HG02973 (cell line): ENCODE measurements around the gene SSBP1.
"Not testable (repeated sequence)": the region's sequence is repeated elsewhere in the genome, so short reads cannot be mapped to it uniquely, and the experiment has no call there.

ENCODE experiments used
- ATAC-seq: cut with Tn5 transposase; IDR thresholded peaks from one replicate; pipeline ENCODE4 v1.9.1; 2021; ENCODE audit warnings: moderate library complexity; ENCODE audit not compliant: unreplicated experiment

SSBP1 gene

GRCh38 chr7:141709318-141709717 is 28.8 kb upstream of the SSBP1 start:
- no peak for ATAC-seq

GRCh38 chr7:141709749-141710148 is 28.4 kb upstream of the SSBP1 start:
- no peak for ATAC-seq

- ATAC-seq = no peak
These were observed 27.9 kb upstream of the SSBP1 start for GRCh38 chr7:141710301-141710700.

GRCh38 chr7:141712603-141713255 is 25.4 kb upstream of the SSBP1 start:
- ATAC-seq = no peak

- ATAC-seq = no peak
These were observed 24.3 kb upstream of the SSBP1 start for GRCh38 chr7:141713890-141714289.

GRCh38 chr7:141714571-141714970 is 23.6 kb upstream of the SSBP1 start:
- ATAC-seq = no peak

- ATAC-seq = no peak
These were observed 23.1 kb upstream of the SSBP1 start for GRCh38 chr7:141715018-141715417.

- ATAC-seq = no peak
These were observed 22.1 kb upstream of the SSBP1 start for GRCh38 chr7:141715794-141716689.

- ATAC-seq = no peak
These were observed 20.7 kb upstream of the SSBP1 start for GRCh38 chr7:141717450-141717849.

GRCh38 chr7:141722529-141722928 is 15.6 kb upstream of the SSBP1 start:
- ATAC-seq = no peak

- no peak for ATAC-seq
These were observed 9.1 kb upstream of the SSBP1 start for GRCh38 chr7:141729020-141729419.

GRCh38 chr7:141731476-141732149 is 6.5 kb upstream of the SSBP1 start:
- no peak for ATAC-seq

- no peak for ATAC-seq
These were observed 881 bp upstream of the SSBP1 start for GRCh38 chr7:141737118-141737835.

GRCh38 chr7:141738592-141739013 is 445 bp downstream of the SSBP1 start:
- ATAC-seq = no peak

GRCh38 chr7:141739250-141739649 is 1.1 kb downstream of the SSBP1 start:
- no peak for ATAC-seq

GRCh38 chr7:141742229-141742628 is 4.1 kb downstream of the SSBP1 start:
- no peak for ATAC-seq

GRCh38 chr7:141744131-141744530 is 6.0 kb downstream of the SSBP1 start:
- ATAC-seq = no peak

GRCh38 chr7:141748396-141748795 is 10.2 kb downstream of the SSBP1 start:
- ATAC-seq = no peak

GRCh38 chr7:141751904-141752303 is 13.7 kb downstream of the SSBP1 start:
- not testable (repeated sequence) for ATAC-seq

- no peak for ATAC-seq
These were observed 14.5 kb downstream of the SSBP1 start for GRCh38 chr7:141752634-141753033.

GRCh38 chr7:141754939-141755338 is 16.8 kb downstream of the SSBP1 start:
- ATAC-seq = no peak
